Mucosa of stomach (tissue), 1 donor: ENCODE data around the gene CLVS2.

Source experiments
- H3K27me3 ChIP-seq: one replicate; pipeline ENCODE4 v1.7.0; 2013; ENCODE audit warnings: mild to moderate bottlenecking, low read length; ENCODE audit not compliant: control insufficient read depth, insufficient read depth
- H3K36me3 ChIP-seq: one replicate; pipeline ENCODE4 v1.7.0; 2013; ENCODE audit warnings: low read length; ENCODE audit not compliant: control insufficient read depth, insufficient read depth
- H3K4me1 ChIP-seq: one replicate; pipeline ENCODE4 v1.7.0; 2013; ENCODE audit warnings: mild to moderate bottlenecking, low read length; ENCODE audit not compliant: control insufficient read depth, insufficient read depth
- H3K4me3 ChIP-seq: one replicate; pipeline ENCODE4 v1.7.0; 2013; ENCODE audit warnings: low read length
- H3K9ac ChIP-seq: one replicate; pipeline ENCODE4 v1.7.0; 2013; ENCODE audit warnings: mild to moderate bottlenecking, low read length, moderate library complexity
- H3K9me3 ChIP-seq: one replicate; pipeline ENCODE4 v1.7.0; 2013; ENCODE audit warnings: mild to moderate bottlenecking, low read length, moderate library complexity; ENCODE audit not compliant: control insufficient read depth
- donor health status: Pancreatic carcinoma.

Gene CLVS2

GRCh38 chr6:122998403-122998975, 2.5 kb downstream of the CLVS2 start:
- peaks cover 4% of the 10 kb centered on the region for H3K4me1 ChIP-seq
- no peak overlapping the region for H3K9ac ChIP-seq
- H3K9me3 ChIP-seq: no peaks in the 10 kb centered on the region
- H3K4me3 ChIP-seq: no peak overlapping the region
- H3K36me3 ChIP-seq: no peaks in the 10 kb centered on the region
- peaks cover 37% of the 10 kb centered on the region for H3K27me3 ChIP-seq

GRCh38 chr6:123000244-123000770, 4.3 kb downstream of the CLVS2 start:
- no peak overlapping the region for H3K4me3 ChIP-seq
- no peaks in the 10 kb centered on the region for H3K36me3 ChIP-seq
- no peak overlapping the region for H3K9ac ChIP-seq
- H3K27me3 ChIP-seq: peaks cover 27% of the 10 kb centered on the region
- H3K9me3 ChIP-seq: no peaks in the 10 kb centered on the region
- H3K4me1 ChIP-seq: peaks cover 4% of the 10 kb centered on the region

- Histone ChIP-seq H3K4me1 (no peaks in the 10 kb centered on the region), H3K36me3 (no peaks in the 10 kb centered on the region), H3K9ac (no peak overlapping the region), H3K27me3 (peaks cover 15% of the 10 kb centered on the region), H3K4me3 (no peak overlapping the region), H3K9me3 (no peaks in the 10 kb centered on the region)
These were observed 5.5 kb downstream of the CLVS2 start for GRCh38 chr6:123001540-123001939.

- no peaks in the 10 kb centered on the region for H3K27me3 ChIP-seq
- no peaks in the 10 kb centered on the region for H3K4me1 ChIP-seq
- no peak overlapping the region for H3K9ac ChIP-seq
- H3K36me3 ChIP-seq: no peaks in the 10 kb centered on the region
- H3K4me3 ChIP-seq: no peak overlapping the region
- H3K9me3 ChIP-seq: no peaks in the 10 kb centered on the region
These were observed 11.8 kb downstream of the CLVS2 start for GRCh38 chr6:123007885-123008284.

- no peaks in the 10 kb centered on the region for H3K9me3 ChIP-seq
- H3K9ac ChIP-seq: no peak overlapping the region
- no peaks in the 10 kb centered on the region for H3K27me3 ChIP-seq
- no peak overlapping the region for H3K4me3 ChIP-seq
- H3K4me1 ChIP-seq: no peaks in the 10 kb centered on the region
- H3K36me3 ChIP-seq: no peaks in the 10 kb centered on the region
These were observed 13.0 kb downstream of the CLVS2 start for GRCh38 chr6:123009059-123009458.

- H3K27me3 ChIP-seq: no peaks in the 10 kb centered on the region
These were observed 18.8 kb downstream of the CLVS2 start for GRCh38 chr6:123014835-123015234.

GRCh38 chr6:123016431-123017103, 20.5 kb downstream of the CLVS2 start:
- Histone ChIP-seq H3K4me3 (no peak overlapping the region), H3K9ac (no peak overlapping the region), H3K36me3 (no peaks in the 10 kb centered on the region), H3K4me1 (no peaks in the 10 kb centered on the region), H3K27me3 (no peaks in the 10 kb centered on the region), H3K9me3 (no peaks in the 10 kb centered on the region)

More at GRCh38 chr6:123014835-123015234, 18.8 kb downstream of the CLVS2 start:
- H3K9me3 ChIP-seq: no peaks in the 10 kb centered on the region
- no peak overlapping the region for H3K4me3 ChIP-seq
- H3K9ac ChIP-seq: no peak overlapping the region
- no peaks in the 10 kb centered on the region for H3K36me3 ChIP-seq
- H3K4me1 ChIP-seq: no peaks in the 10 kb centered on the region

GRCh38 chr6:123017104-123017682, 21.2 kb downstream of the CLVS2 start:
- H3K9ac ChIP-seq: no peak overlapping the region
- no peaks in the 10 kb centered on the region for H3K9me3 ChIP-seq
- no peaks in the 10 kb centered on the region for H3K27me3 ChIP-seq
- H3K36me3 ChIP-seq: no peaks in the 10 kb centered on the region
- no peak overlapping the region for H3K4me3 ChIP-seq
- H3K4me1 ChIP-seq: no peaks in the 10 kb centered on the region

- Histone ChIP-seq H3K4me1 (no peaks in the 10 kb centered on the region), H3K9me3 (no peaks in the 10 kb centered on the region), H3K9ac (no peak overlapping the region), H3K36me3 (no peaks in the 10 kb centered on the region), H3K27me3 (no peaks in the 10 kb centered on the region), H3K4me3 (no peak overlapping the region)
These were observed 26.9 kb downstream of the CLVS2 start for GRCh38 chr6:123022975-123023374.

GRCh38 chr6:123024976-123025375, 28.9 kb downstream of the CLVS2 start:
- no peaks in the 10 kb centered on the region for H3K4me1 ChIP-seq
- H3K9ac ChIP-seq: no peak overlapping the region
- H3K36me3 ChIP-seq: no peaks in the 10 kb centered on the region
- no peaks in the 10 kb centered on the region for H3K27me3 ChIP-seq
- no peaks in the 10 kb centered on the region for H3K9me3 ChIP-seq
- H3K4me3 ChIP-seq: no peak overlapping the region

GRCh38 chr6:123027408-123027807, 31.4 kb downstream of the CLVS2 start:
- no peaks in the 10 kb centered on the region for H3K9me3 ChIP-seq
- no peaks in the 10 kb centered on the region for H3K27me3 ChIP-seq
- no peak overlapping the region for H3K4me3 ChIP-seq
- H3K36me3 ChIP-seq: no peaks in the 10 kb centered on the region
- no peak overlapping the region for H3K9ac ChIP-seq
- no peaks in the 10 kb centered on the region for H3K4me1 ChIP-seq

GRCh38 chr6:123028263-123028662, 32.2 kb downstream of the CLVS2 start:
- no peaks in the 10 kb centered on the region for H3K9me3 ChIP-seq
- no peaks in the 10 kb centered on the region for H3K27me3 ChIP-seq
- no peaks in the 10 kb centered on the region for H3K36me3 ChIP-seq
- H3K4me1 ChIP-seq: no peaks in the 10 kb centered on the region
- H3K4me3 ChIP-seq: no peak overlapping the region
- H3K9ac ChIP-seq: no peak overlapping the region
